GM10847 (cell line): ENCODE measurements around the gene ORAI3.
A peak's percentile ranks its signal among the peaks of the same experiment; 100 is the strongest.

ENCODE experiments used
- POLR2A ChIP-seq: IDR thresholded peaks from 2 replicates; pipeline ENCODE4 v1.6.1; 2011; ENCODE audit not compliant: insufficient read length; ENCODE audit errors: extremely low read depth

The ORAI3 gene

DNA sequence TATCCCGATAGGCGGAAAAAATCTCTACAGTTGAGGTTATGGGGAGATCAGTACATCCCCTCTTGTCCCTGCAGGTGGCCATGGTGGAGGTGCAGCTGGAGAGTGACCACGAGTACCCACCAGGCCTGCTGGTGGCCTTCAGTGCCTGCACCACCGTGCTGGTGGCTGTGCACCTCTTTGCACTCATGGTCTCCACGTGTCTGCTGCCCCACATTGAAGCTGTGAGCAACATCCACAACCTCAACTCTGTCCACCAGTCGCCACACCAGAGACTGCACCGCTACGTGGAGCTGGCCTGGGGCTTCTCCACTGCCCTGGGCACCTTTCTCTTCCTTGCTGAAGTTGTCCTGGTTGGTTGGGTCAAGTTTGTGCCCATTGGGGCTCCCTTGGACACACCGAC lies 4.2 kb downstream of the ORAI3 start:
- TF ChIP-seq POLR2A: no peak

DNA sequence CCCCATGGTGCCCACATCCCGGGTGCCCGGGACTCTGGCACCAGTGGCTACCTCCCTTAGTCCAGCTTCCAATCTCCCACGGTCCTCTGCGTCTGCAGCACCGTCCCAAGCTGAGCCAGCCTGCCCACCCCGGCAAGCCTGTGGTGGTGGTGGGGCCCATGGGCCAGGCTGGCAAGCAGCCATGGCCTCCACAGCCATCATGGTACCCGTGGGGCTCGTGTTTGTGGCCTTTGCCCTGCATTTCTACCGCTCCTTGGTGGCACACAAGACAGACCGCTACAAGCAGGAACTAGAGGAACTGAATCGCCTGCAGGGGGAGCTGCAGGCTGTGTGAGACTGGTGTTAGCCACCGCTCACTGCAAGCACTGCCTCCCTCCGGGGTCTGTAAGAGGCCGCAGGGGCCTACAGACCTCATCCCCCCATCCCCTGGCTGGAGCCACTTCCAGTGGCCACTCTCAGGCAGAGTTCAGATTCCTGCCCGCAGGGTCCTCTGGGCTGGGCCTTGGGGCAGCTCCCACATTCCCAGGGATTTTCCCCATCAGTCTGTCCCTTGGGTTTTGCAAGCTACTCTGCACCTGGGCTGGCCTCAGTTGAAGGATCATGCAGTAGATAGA lies 4.8 kb downstream of the ORAI3 start:
- no peak for TF ChIP-seq POLR2A

DNA sequence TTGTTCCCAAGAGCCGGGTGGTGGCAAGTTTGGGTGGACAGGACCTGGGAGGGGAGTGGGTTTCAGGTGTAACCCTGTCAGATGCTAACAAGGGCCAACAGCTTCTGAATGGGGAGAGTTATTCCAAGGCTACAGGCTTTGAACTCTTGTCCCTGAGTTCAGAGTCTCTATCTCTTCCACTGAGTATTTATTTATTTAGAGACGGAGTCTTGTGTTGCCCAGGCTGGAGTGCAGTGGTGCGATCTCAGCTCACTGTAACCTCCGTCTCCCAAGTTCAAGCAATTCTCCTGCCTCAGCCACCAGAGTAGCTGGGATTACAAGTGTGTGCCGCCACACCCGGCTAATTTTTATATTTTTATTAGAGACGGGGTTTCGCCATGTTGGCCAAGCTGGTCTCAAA lies 6.1 kb downstream of the ORAI3 start:
- TF ChIP-seq POLR2A: no peak

DNA sequence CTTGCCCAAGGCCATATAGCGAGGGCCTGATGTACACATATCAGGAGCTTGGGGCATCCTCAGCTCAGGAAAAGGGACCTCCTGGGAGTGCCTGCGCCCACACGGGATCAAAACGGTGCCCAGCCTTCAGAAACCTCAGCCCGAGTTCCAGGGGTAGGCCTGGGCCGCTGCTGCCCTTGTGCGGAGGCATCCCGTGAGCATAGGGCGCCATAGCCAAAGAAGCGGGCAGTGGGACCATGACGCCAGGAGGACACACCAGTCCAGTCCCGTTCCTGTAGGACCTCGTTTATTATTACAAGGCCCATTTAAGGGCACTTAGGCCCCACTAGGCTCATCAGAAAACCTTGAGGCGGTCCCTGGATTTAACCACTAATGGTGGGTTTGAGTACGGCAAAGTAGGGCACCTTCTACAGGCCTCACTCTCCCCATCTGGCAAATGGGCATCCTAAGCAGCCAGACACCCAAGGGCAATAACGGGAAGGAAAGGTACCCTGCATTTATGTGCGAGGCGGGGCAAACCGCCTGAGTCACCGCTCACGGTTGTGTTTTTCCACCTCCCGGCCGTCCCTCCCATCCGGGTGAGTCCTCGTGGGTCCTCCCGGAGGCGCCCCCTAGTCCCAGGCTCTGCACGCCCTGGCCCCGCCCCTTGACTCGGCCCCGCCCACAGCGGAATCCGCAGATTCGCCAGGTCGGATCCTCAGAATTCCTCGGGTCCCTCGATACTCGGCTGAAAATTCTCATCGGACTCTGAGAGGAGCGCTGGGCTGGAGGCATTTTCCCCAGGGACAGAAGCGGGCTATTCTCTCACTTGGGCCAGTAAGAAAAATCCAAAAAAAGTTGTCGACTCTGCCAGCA lies 8.0 kb downstream of the ORAI3 start:
- no peak for TF ChIP-seq POLR2A

DNA sequence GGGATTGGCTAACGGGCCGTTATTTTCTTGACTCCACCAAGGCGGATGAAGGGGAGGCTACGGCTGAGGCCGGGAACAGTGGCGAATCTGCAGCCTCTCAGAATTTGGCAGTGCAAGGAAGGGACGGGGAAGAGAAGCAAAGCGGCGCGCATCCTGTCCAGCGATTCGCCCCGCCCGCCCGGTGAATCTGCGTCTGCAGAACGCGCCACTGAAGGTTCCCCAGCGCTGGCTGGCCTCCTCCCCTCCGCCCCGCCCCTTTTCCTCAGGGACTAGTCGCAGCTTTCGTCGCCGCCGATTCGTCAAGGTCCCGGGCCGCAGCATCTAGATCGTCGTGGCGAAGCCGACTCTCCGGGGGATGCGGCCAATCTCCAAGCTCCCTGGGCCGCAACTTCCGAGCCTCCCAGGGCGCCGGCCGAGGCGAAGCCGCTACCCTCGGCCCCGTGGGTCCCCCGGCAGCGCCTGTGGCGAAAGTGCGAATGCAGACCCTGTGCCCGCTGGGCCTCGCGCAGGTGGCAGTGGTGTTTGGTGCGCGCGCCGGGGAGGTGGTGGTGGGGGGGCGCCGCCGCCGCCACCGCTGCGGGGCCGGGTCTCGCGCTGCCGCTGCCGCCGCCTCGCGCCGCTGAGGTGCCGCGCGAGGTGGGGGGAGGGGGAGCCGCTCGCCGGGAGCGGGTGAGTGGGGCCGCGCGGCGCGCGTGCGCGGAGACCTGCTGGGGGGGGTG lies 8.7 kb downstream of the ORAI3 start, which contains the start of gene SETD1A:
SETD1A (plus strand) TSS at position 299 of the 719 bp plus-strand sequence. CDS start 978 bp downstream, outside the sequence.
- TF ChIP-seq POLR2A: peak; percentile 30

DNA sequence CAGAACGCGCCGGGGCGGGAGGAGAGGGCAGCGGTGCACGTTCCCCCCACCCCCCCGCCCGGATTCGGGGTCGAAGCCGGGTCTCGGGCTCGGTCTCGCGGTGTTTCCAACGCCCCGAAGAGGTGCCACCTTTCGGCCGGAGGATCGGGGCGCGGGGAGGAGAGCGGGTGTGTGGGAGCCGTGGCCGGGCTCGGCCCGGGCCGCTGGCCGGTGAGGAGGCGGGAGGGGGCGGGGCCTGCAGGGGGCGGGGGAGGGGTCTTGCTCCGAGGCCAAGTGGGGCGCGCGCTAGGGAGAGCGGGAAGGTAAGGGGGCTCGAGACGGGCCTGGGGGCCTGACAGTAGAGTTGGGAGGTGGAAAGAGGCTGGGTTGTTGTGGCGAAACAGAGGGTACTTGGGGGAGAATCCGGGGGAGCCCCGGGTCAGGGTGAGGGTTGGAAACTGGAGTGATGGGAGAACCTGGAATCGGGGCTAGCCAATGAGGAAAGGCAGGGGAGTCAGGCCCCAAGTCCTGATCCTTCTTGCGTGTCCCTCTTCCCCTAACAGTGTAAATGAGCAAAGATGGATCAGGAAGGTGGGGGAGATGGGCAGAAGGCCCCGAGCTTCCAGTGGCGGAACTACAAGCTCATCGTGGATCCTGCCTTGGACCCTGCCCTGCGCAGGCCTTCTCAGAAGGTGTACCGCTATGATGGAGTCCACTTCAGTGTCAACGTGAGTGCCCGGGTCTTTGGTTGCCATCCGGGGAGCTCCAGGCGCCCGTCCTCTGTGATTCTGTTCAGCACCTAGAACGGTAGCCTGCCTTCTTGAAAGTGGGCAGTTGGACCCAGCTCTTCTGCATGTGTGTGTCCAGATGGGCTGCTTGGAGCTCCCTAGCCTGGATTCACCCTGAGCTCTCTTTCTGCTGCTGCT lies 9.6 kb downstream of the ORAI3 start:
- no peak for TF ChIP-seq POLR2A

DNA sequence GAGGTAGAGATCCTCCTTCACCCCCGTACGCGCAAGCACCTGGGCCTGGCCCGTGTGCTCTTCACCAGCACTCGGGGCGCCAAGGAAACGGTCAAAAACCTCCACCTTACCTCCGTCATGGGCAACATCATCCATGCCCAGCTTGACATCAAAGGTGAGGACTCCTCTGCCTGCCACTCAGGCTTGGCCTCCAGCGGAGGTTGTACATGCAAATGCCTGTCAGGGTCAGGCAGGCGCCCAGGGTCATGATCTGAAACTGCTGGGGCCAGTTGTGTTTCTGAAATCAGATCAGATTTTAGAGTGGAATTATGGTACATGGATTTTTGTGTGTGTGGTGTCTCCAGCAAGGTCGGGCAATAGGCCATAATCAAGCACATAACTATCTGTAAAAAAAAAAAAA lies 12.5 kb downstream of the ORAI3 start:
- TF ChIP-seq POLR2A: no peak

DNA sequence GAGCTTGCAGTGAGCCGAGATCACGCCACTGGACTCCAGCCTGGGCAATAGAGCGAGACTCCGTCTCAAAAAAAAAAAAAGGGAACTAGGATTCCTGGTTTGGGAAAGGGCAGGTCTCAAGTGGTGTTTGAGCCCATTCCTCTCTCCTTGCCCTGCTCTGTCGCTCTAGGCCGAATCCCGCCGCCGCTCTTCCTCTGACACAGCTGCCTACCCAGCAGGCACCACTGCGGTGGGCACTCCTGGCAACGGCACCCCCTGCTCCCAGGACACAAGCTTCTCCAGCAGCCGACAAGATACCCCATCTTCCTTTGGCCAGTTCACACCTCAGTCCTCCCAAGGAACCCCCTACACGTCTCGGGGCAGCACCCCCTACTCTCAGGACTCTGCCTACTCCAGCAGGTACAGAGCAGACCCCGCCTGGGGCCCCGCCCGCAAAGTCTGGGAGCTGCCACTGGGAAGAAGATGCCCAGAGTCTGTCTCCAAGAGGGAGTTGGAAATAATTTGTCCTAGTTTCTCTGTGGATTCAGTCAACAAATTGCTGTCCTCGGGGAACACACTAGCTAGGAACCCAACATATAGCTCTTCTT lies 15.2 kb downstream of the ORAI3 start:
- no peak for TF ChIP-seq POLR2A

DNA sequence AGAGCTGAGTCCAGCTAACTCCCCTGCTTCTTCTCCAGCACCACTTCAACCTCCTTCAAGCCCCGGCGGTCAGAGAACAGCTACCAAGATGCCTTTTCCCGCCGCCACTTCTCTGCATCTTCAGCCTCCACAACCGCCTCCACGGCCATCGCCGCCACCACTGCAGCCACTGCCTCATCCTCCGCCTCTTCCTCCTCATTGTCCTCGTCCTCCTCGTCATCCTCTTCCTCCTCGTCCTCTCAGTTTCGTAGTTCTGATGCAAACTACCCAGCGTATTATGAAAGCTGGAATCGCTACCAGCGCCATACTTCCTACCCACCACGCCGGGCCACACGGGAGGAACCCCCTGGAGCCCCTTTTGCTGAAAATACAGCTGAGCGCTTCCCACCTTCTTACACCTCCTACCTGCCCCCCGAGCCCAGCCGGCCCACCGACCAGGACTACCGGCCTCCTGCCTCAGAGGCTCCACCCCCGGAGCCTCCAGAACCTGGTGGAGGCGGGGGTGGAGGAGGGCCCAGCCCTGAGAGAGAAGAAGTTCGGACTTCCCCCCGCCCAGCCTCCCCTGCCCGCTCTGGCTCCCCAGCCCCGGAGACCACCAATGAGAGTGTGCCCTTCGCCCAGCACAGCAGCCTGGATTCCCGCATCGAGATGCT lies 15.8 kb downstream of the ORAI3 start:
- no peak for TF ChIP-seq POLR2A

DNA sequence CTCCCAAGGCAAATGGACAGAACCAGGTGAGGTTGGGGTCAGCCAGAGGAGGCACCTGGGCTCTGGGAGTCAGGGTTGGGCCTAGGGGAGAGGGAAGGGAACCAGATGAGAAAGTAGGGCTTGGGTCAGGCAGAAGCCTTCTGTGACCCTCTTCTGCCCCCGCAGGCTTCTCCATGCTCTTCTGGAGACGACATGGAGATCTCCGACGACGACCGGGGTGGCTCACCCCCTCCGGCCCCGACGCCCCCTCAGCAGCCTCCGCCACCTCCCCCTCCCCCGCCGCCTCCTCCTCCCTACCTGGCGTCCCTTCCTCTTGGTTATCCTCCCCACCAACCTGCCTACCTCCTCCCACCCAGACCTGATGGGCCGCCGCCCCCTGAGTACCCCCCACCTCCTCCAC lies 16.6 kb downstream of the ORAI3 start:
- TF ChIP-seq POLR2A: no peak

DNA sequence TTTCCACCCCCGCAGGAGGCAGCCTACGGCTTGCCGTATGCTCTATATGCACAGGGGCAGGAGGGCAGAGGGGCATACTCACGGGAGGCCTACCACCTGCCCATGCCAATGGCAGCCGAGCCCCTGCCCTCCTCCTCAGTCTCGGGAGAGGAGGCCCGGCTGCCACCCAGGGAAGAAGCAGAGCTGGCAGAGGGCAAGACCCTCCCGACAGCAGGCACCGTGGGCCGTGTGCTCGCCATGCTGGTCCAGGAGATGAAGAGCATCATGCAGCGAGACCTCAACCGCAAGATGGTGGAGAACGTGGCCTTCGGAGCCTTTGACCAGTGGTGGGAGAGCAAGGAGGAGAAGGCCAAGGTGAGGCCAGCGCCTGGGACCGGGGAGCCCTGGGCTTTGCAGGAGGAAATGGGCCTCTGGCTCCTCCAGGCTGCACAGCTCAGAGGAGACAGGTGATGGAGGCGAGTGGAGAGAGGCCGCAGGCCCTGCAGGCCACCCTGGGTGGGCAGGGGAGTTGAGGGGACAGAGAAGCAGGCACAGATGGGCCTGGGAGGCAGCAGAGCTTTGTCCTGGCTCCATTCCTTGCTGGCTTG lies 17.3 kb downstream of the ORAI3 start:
- no peak for TF ChIP-seq POLR2A

DNA sequence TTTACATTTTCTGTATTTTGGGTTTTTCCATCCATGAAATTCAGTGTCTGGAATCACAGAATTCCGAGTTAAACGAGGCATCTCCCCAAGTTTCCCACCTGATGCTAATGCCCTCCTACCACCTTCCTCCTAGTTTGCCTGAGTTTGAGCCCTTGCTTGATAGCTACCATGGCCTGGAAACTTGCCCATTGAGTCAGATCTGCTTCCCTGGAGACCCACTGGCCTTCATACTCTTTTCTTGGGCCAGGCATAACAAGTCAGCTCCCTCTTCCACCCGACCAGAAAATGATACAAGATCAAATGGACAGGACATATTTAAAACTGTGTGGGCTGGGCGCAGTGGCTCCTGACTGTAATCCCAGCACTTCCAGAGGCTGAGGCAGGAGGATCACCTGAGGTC lies 18.9 kb downstream of the ORAI3 start:
- TF ChIP-seq POLR2A: no peak

DNA sequence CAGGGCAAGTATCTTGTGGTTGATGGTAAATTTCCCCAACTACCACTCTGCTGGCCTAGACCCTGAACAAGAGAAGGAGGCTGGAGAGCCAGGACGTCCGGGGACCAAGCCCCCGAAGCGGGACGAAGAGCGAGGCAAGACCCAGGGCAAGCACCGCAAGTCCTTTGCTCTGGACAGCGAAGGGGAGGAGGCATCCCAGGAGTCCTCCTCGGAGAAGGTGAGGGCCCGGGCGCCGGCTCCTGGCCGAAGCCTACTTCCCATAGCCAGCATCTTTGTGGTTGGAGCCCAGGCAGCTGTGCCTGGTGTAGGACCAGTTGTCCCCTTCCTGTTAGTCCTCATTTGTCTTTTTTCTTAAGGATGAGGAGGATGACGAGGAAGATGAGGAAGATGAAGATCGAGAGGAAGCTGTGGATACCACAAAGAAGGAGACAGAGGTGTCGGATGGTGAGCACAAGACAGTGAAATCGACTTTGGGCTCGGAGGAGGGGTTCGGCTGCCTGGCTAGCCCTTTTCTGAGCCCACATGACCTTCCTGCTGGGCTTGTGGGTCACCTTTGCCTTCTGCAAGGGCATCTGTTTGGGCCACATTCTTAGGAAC lies 20.5 kb downstream of the ORAI3 start:
- no peak for TF ChIP-seq POLR2A
